Neural crest cell (in vitro differentiated cells): ENCODE measurements around the gene TRAPPC12. TPM values are rescaled to one million over a fixed set of nuclear protein-coding genes. Genes with fewer than 3 reads are reported as not detected.

ENCODE experiments used
- DNase-seq: peaks from one replicate; pipeline ENCODE4 v3.0.0; 2021; ENCODE audit warnings: low read depth, mixed read lengths, low spot score
- H3K27ac Mint-ChIP-seq: one replicate; pipeline ENCODE4 v1.8.0; 2021; ENCODE audit warnings: mild to moderate bottlenecking, mixed read lengths; ENCODE audit not compliant: unreplicated experiment
- H3K27me3 Mint-ChIP-seq: 2 replicates; pipeline ENCODE4 v1.8.0; 2021; ENCODE audit warnings: low read depth, mild to moderate bottlenecking, mixed read lengths
- H3K36me3 Mint-ChIP-seq: 2 replicates; pipeline ENCODE4 v1.8.0; 2021; ENCODE audit warnings: low read depth, mild to moderate bottlenecking, mixed read lengths
- H3K4me1 Mint-ChIP-seq: 2 replicates; pipeline ENCODE4 v1.8.0; 2021; ENCODE audit warnings: mixed read lengths
- H3K4me3 Mint-ChIP-seq: one replicate; pipeline ENCODE4 v1.8.0; 2021; ENCODE audit warnings: mild to moderate bottlenecking, mixed read lengths
- H3K9me3 Mint-ChIP-seq: 2 replicates; pipeline ENCODE4 v1.8.0; 2021; ENCODE audit warnings: mixed read lengths
- total RNA-seq: library from RNA; stranded (reverse); gene quantifications from 2 replicates; pipeline ENCODE4 v1.2.1, GENCODE V29; 2021
- TF ChIP-seq, protein P1 (sequence below): fragments of 200-600 bp; sonication (generic); conservative IDR thresholded peaks from 2 replicates; pipeline ENCODE4 v1.5.0; 2021; ENCODE audit warnings: antibody characterized with exemption, mild to moderate bottlenecking

The TRAPPC12 gene
- total RNA-seq, 1 donor from 2014 or later: 96.9 TPM

- no peaks in the 10 kb centered on the region for H3K9me3 Mint-ChIP-seq
- H3K27ac Mint-ChIP-seq: no peak overlapping the region
- DNase-seq: no peak
- no peaks in the 10 kb centered on the region for H3K4me1 Mint-ChIP-seq
- H3K4me3 Mint-ChIP-seq: no peak overlapping the region
- TF ChIP-seq, protein P1, sequence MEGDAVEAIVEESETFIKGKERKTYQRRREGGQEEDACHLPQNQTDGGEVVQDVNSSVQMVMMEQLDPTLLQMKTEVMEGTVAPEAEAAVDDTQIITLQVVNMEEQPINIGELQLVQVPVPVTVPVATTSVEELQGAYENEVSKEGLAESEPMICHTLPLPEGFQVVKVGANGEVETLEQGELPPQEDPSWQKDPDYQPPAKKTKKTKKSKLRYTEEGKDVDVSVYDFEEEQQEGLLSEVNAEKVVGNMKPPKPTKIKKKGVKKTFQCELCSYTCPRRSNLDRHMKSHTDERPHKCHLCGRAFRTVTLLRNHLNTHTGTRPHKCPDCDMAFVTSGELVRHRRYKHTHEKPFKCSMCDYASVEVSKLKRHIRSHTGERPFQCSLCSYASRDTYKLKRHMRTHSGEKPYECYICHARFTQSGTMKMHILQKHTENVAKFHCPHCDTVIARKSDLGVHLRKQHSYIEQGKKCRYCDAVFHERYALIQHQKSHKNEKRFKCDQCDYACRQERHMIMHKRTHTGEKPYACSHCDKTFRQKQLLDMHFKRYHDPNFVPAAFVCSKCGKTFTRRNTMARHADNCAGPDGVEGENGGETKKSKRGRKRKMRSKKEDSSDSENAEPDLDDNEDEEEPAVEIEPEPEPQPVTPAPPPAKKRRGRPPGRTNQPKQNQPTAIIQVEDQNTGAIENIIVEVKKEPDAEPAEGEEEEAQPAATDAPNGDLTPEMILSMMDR: no peak
- H3K36me3 Mint-ChIP-seq: peaks cover 8% of the 10 kb centered on the region
- H3K27me3 Mint-ChIP-seq: no peaks in the 10 kb centered on the region
Measured at GRCh38 chr2:3340144-3340543, 39.4 kb upstream of the TRAPPC12 start.

GRCh38 chr2:3341336-3341735, 38.2 kb upstream of the TRAPPC12 start:
- no peak for DNase-seq
- H3K27me3 Mint-ChIP-seq: no peaks in the 10 kb centered on the region

GRCh38 chr2:3342324-3342723, 37.2 kb upstream of the TRAPPC12 start:
- Mint-ChIP-seq H3K36me3 (peaks cover 6% of the 10 kb centered on the region), H3K9me3 (no peaks in the 10 kb centered on the region), H3K27ac (no peak overlapping the region), H3K4me3 (no peak overlapping the region), H3K27me3 (no peaks in the 10 kb centered on the region), H3K4me1 (peaks cover 4% of the 10 kb centered on the region)
- no peak for DNase-seq
- TF ChIP-seq, protein P1: no peak

More at GRCh38 chr2:3341336-3341735, 38.2 kb upstream of the TRAPPC12 start:
- Mint-ChIP-seq H3K4me1 (peaks cover under 1% of the 10 kb centered on the region), H3K4me3 (no peak overlapping the region), H3K27ac (no peak overlapping the region), H3K36me3 (peaks cover 2% of the 10 kb centered on the region), H3K9me3 (no peaks in the 10 kb centered on the region)
- TF ChIP-seq, protein P1: no peak

DNA sequence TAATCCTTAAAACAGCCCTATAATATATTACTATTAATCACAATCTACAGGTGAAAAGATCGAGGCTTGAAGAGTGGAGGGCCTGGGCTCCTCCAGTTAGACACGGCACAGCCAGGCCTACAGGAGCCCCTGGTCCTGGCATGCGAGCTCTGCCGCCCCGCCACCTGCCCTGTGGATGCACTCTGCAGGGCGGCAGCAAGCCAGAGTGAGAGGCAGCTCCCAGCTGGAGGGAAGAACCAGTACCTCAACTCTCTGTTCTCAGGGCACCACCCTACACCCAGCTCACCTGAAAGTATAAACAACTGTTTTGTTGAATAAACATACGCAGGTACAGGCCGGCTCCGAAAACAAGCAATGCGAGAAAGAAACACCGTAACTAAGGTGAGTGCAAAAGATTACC, 36.5 kb upstream of the TRAPPC12 start:
- Mint-ChIP-seq H3K4me1 (peaks cover 4% of the 10 kb centered on the region), H3K27ac (no peak overlapping the region), H3K4me3 (no peak overlapping the region), H3K36me3 (peaks cover 11% of the 10 kb centered on the region), H3K9me3 (no peaks in the 10 kb centered on the region), H3K27me3 (no peaks in the 10 kb centered on the region)
- DNase-seq: no peak
- TF ChIP-seq, protein P1: no peak

- TF ChIP-seq, protein P1: no peak
- no peak for DNase-seq
- no peak overlapping the region for H3K4me3 Mint-ChIP-seq
- peaks cover 8% of the 10 kb centered on the region for H3K36me3 Mint-ChIP-seq
- no peaks in the 10 kb centered on the region for H3K9me3 Mint-ChIP-seq
- peaks cover 4% of the 10 kb centered on the region for H3K4me1 Mint-ChIP-seq
- H3K27me3 Mint-ChIP-seq: no peaks in the 10 kb centered on the region
- H3K27ac Mint-ChIP-seq: no peak overlapping the region
Measured at GRCh38 chr2:3344897-3345296, 34.6 kb upstream of the TRAPPC12 start.

DNA sequence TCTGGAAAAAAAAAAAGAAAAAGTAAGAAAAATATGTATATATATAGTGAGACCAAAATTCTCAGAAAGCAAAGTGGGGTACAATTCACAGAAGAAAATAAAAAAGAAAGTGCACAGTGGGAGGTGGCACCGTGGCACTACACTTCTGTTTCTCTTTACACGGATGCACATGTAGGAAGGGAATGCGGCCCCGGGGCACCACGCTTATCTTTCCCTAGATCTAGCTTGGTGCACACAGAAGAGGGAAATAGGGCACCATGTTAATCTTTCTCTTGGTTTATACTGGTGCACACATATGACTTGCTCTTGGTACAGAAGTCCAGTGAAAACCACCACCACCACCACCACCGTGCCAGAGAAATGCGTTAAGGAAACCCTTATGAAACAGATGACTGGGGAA, 33.9 kb upstream of the TRAPPC12 start:
- H3K27ac Mint-ChIP-seq: no peak overlapping the region
- peaks cover 11% of the 10 kb centered on the region for H3K36me3 Mint-ChIP-seq
- H3K9me3 Mint-ChIP-seq: no peaks in the 10 kb centered on the region
- H3K27me3 Mint-ChIP-seq: no peaks in the 10 kb centered on the region
- H3K4me3 Mint-ChIP-seq: no peak overlapping the region
- TF ChIP-seq, protein P1: no peak
- no peak for DNase-seq
- peaks cover 4% of the 10 kb centered on the region for H3K4me1 Mint-ChIP-seq
